ENCODE results near the gene ALX3. TPM values are rescaled to one million over a fixed set of nuclear protein-coding genes. Genes with fewer than 3 reads are reported as not detected.

The ALX3 gene
- total and polyA plus RNA-seq, 2 of the 8 experiments (the other 6 are each of a cell fraction or from before 2014, with no cell fraction given) = 0.20 TPM; not detected in 1

GRCh38 chr1:110062612-110063011 lies 7.9 kb downstream of the ALX3 start:
- H2BK15ac ChIP-seq (ENCODE audit: low read length) = no peak overlapping the region
- H4K5ac ChIP-seq (ENCODE audit: insufficient read length, low read depth, low read length) = no peak overlapping the region
- ChIA-PET CTCF (ENCODE audit: partially characterized antibody) (interaction anchor here (1.3 to 52.4 kb wide), 5 partner anchors 9 to 397 kb away, joined by 3 to 1450 read pairs (median 6); partner anchors contain the start of genes ALX3 and STRIP1), POLR2A (ENCODE audit: partially characterized antibody) (interaction anchor here (0.8 to 1.5 kb wide), 4 partner anchors 9 to 28 kb away, joined by 3 to 4 read pairs (median 4); partner anchors contain the start of gene STRIP1)
- H3K4ac ChIP-seq (replicated peaks; ENCODE audit: insufficient read length, low read depth, low read length) = no peak overlapping the region
- no peak overlapping the region for H3K23ac ChIP-seq (ENCODE audit: insufficient read length)
- H4K20me1 ChIP-seq (replicated peaks in 1 of 2; ENCODE audit: control insufficient read depth in 1 of 2, insufficient read depth in 2 of 2, low read length in 2 of 2) = peaks cover 12 to 13% of the 10 kb centered on the region in 2 experiments
- no peak overlapping the region for H2AK5ac ChIP-seq (ENCODE audit: low read depth, low read length)
- no peak overlapping the region for H2BK20ac ChIP-seq (ENCODE audit: low read length)
- no peak overlapping the region for H3K18ac ChIP-seq (ENCODE audit: extremely low read depth, low read length)
- no peak overlapping the region for H4K91ac ChIP-seq (replicated peaks; ENCODE audit: insufficient read length, low read length)
- peaks cover 21 to 32% (median 27%) of the 10 kb centered on the region in 4 experiments for H3K27me3 ChIP-seq (replicated peaks in 1 of 4; ENCODE audit: control insufficient read depth in 3 of 4, extremely low read depth in 1 of 4, insufficient read depth in 3 of 4, low read length in 3 of 4)
- peaks cover 0 to 3% (median 0%) of the 10 kb centered on the region in 4 experiments; a peak in 3 of 8 replicates for H3K36me3 ChIP-seq (ENCODE audit: control insufficient read depth in 2 of 4, insufficient read depth in 4 of 4, low read length in 3 of 4)
- 80% methylated on average over 2 of the region's 2 CpGs; no CpG with 5 or more reads in 1 of the 2 experiments for WGBS, 2 experiments (ENCODE audit: extremely low coverage in 1 of 2, insufficient coverage in 1 of 2, insufficient read length in 1 of 2, insufficient replicate concordance in 2 of 2, low coverage in 1 of 2, low lambda C conversion rate in 2 of 2, missing lambda C conversion rate in 1 of 2)
- no peak overlapping the region for H3K9ac ChIP-seq (replicated peaks in 1 of 4; ENCODE audit: extremely low read depth in 1 of 4, low read depth in 3 of 4, low read length in 3 of 4)
- FAIRE-seq (no peak), DNase-seq (ENCODE audit: low read depth in 1 of 2, low spot score in 2 of 2) (no peak)
- H3K23me2 ChIP-seq (ENCODE audit: low read depth, low read length) = peaks cover 2% of the 10 kb centered on the region; the same call in 1 of the 2 replicates
- H3K4me2 ChIP-seq (ENCODE audit: insufficient read depth in 1 of 2, low read depth in 2 of 2, low read length in 2 of 2) = no peak overlapping the region
- H3K79me2 ChIP-seq (ENCODE audit: control insufficient read depth in 1 of 2, insufficient read depth in 2 of 2, low read length in 2 of 2) = no peaks in the 10 kb centered on the region
- H3K4me3 ChIP-seq (ENCODE audit: extremely low read depth in 1 of 4, insufficient read depth in 2 of 4, low read depth in 3 of 4, low read length in 4 of 4) = no peak overlapping the region
- no peaks in the 10 kb centered on the region for H3K9me3 ChIP-seq (ENCODE audit: insufficient read depth in 2 of 2, low read depth in 1 of 2, low read length in 1 of 2)
- peaks cover 0 to 5% (median 4%) of the 10 kb centered on the region in 4 experiments; a peak in 5 of 7 replicates for H3K4me1 ChIP-seq (replicated peaks in 1 of 4; ENCODE audit: control insufficient read depth in 3 of 4, insufficient read depth in 4 of 4, low read length in 3 of 4)
- H3K14ac ChIP-seq (ENCODE audit: insufficient read length) = no peak overlapping the region
- H2BK120ac ChIP-seq (replicated peaks; ENCODE audit: low read depth, low read length) = no peak overlapping the region
- H2BK5ac ChIP-seq (ENCODE audit: low read depth, low read length) = no peak overlapping the region
- no peak overlapping the region for H3K56ac ChIP-seq (replicated peaks; ENCODE audit: insufficient read length, low read depth, low read length)
- no peak overlapping the region for H3K27ac ChIP-seq (ENCODE audit: low read depth, low read length)
- H3K79me1 ChIP-seq (ENCODE audit: low read depth, low read length) = no peaks in the 10 kb centered on the region
- no peak overlapping the region for H2BK12ac ChIP-seq (ENCODE audit: low read depth, low read length)
- H2AFZ ChIP-seq (ENCODE audit: low read length) = no peak overlapping the region
- H4K8ac ChIP-seq (ENCODE audit: extremely low read depth, insufficient read depth, low read length) = no peak overlapping the region
- TF ChIP-seq POLR2AphosphoS5 (IDR thresholded peaks at IDR 0.05; ENCODE audit: low read depth, low read length) = no peak
- TF ChIP-seq USF2 (IDR thresholded peaks at IDR 0.05; ENCODE audit: low read length) = no peak
- no peak for TF ChIP-seq CHD1 (IDR thresholded peaks at IDR 0.05; ENCODE audit: low read depth, low read length)
- TF ChIP-seq RNF2 (IDR thresholded peaks at IDR 0.05; ENCODE audit: borderline replicate concordance, low read depth, low read length, missing control alignments, poor library complexity, severe bottlenecking) = no peak
- no peak for TF ChIP-seq HDAC6 (IDR thresholded peaks at IDR 0.05; ENCODE audit: low read depth, low read length)
- TF ChIP-seq BCL11A (IDR thresholded peaks at IDR 0.05; ENCODE audit: low read depth in 2 of 2, low read length in 2 of 2) = no peak
- TF ChIP-seq KDM5A (IDR thresholded peaks at IDR 0.05; ENCODE audit: low read length) = no peak
- TF ChIP-seq CREB1 (IDR thresholded peaks at IDR 0.05) = no peak
- no peak for TF ChIP-seq CTBP2 (IDR thresholded peaks at IDR 0.05; ENCODE audit: borderline replicate concordance, insufficient read depth, insufficient read length, low read length)
- TF ChIP-seq, protein P1, sequence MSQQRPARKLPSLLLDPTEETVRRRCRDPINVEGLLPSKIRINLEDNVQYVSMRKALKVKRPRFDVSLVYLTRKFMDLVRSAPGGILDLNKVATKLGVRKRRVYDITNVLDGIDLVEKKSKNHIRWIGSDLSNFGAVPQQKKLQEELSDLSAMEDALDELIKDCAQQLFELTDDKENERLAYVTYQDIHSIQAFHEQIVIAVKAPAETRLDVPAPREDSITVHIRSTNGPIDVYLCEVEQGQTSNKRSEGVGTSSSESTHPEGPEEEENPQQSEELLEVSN (IDR thresholded peaks at IDR 0.05) = no peak
- TF ChIP-seq GTF2F1 (IDR thresholded peaks at IDR 0.05; ENCODE audit: borderline replicate concordance, low read depth, low read length) = no peak

Measured in H1 (cell line).